Measurements from ENCODE around the gene TGFA.

The TGFA gene

DNA sequence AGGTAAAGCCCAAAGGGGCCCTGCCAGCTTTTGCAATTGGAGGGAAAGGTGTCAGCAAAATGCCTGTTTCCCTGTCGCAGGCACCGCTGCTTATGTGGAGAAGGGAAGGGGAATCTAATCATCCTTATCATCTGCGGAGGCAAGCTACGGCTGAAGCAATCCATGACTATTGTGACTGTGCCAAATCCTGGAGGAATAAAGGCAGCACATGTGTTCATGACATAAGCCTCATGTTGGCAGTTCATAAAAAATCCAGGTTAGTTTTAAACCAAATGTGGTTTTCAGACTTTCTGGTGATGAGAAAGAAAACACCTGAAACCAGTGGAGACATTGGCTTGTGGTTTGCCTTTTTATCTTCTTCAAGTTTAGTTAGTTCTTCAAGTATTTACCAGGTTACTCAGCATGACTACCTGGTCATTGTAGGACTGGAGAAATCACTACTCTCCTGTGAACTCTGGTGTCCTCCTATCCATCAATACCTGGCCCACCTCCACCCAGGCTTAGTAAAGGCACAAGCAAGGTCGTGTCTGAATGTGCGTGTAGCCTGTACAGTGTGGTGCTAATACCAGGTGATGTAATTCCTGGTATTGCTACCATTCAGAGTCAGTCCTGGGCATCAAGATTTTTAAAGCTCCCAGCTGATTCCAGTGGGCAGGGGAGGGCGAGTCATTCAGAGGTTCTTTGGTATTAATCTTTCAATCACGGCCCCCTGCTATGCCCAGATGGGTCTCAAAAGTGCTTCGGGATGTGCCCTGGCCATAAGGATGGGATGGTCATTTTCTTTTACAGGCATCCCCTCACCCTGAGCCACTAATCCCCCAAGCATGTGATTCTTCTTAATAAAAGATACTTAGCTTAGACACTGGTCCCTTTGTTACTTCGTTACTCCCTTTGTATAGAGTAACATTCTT, 96.8 kb downstream of the TGFA start:
- TF ChIP-seq, protein P1, sequence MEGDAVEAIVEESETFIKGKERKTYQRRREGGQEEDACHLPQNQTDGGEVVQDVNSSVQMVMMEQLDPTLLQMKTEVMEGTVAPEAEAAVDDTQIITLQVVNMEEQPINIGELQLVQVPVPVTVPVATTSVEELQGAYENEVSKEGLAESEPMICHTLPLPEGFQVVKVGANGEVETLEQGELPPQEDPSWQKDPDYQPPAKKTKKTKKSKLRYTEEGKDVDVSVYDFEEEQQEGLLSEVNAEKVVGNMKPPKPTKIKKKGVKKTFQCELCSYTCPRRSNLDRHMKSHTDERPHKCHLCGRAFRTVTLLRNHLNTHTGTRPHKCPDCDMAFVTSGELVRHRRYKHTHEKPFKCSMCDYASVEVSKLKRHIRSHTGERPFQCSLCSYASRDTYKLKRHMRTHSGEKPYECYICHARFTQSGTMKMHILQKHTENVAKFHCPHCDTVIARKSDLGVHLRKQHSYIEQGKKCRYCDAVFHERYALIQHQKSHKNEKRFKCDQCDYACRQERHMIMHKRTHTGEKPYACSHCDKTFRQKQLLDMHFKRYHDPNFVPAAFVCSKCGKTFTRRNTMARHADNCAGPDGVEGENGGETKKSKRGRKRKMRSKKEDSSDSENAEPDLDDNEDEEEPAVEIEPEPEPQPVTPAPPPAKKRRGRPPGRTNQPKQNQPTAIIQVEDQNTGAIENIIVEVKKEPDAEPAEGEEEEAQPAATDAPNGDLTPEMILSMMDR (conservative IDR thresholded peaks at IDR 0.05; ENCODE audit: low read depth), result no peak
- POLR2A ChIA-PET (ENCODE audit: low non-redundant PET), result no interaction called here
- no peak for DNase-seq (ENCODE audit: low spot score)
- no peak overlapping the region for H3K27ac ChIP-seq
- CTCF ChIA-PET, result interaction anchor here (0.6 kb wide), 1 partner anchor 12 kb away, joined by 3 read pairs; no protein-coding TSS in a partner anchor

DNA sequence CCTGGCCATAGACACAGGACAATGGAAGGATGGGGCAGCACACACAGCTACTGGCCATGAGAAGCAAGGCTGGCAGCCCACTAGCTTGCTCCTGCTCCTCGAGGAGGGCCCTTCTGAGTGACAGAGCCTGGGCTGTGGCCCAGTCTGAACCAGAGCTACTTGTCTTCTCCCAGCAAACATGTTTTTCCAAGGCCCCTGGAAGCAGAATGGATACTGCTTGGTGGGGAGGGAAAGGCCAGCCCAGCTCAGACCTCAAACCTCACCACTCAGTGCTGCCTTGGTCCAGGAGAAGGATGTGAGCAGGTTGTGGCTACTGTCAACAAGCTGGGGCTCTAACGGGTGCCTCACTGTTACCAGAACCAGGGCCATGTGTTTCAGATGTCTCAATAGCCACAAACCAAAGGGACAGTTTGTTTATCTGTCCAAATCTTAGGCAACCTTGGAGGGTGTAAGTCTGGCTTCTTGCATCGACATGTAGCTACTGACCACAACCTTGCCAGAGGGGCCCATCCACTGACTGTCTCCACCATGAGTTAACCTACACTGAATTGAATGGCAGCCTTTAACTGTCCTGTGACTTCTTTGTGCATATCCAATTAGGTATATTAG, 98.6 kb downstream of the TGFA start:
- no peak overlapping the region for H3K27ac ChIP-seq
- TF ChIP-seq, protein P1 (conservative IDR thresholded peaks at IDR 0.05; ENCODE audit: low read depth), result no peak
- no peak for DNase-seq (ENCODE audit: low spot score)
- POLR2A ChIA-PET (ENCODE audit: low non-redundant PET), result no interaction called here
- CTCF ChIA-PET, result interaction anchor here (1.1 kb wide), 1 partner anchor 113 kb away, joined by 3 read pairs; no protein-coding TSS in a partner anchor

DNA sequence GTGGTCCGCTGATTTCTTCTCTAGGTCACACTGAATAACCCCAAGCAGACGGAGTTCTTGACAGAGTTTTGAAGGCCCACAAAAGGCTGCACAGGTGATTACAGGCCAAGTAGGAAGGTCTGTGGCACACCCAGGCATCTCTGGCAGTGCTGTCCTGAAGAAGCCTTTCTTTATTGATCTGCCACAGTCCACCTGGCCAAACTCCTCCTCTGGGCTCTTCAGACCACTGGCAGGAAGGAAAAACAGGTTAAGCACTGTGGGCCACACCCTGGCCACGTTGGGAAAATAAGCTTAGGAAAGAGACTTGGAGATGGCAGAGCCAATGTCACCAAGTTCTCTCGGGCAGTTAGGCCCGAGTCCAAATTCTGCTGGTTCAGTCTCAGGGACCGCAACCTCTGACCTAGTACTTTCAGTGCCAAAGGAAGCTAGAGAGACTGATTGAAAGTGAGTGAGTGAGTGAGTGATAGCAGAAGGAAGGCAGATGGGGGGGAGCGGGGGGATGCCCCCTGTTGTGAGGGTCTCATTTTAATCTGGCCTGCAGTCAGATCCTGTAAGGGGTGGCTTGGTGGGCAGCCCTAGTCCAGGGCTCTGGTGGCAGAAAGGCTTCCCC, 102.9 kb downstream of the TGFA start:
- CTCF ChIA-PET, result interaction anchor here (0.7 to 1.0 kb wide), 2 partner anchors 167 to 188 kb away, joined by 4 read pairs; no protein-coding TSS in a partner anchor

DNA sequence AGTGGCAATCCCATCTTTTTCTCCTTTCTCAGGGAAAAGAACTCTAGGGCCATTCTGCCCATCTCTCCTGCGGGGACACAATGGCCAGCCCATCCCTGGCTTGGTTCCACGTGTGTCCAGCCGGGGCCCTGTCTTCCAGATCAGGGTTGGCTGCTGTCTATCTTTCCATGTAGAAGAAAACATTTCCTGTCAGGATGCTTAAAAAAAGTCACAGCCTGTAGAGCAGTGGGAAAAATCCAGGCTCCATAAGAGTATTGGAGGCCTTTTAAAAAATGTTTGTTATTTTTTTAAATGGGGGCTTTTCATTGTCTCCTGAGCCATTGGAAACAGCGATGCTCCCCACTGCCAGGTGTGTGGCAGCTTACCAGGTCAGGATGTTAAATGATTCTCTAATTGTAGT, 105.6 kb downstream of the TGFA start:
- POLR2A ChIA-PET (ENCODE audit: low non-redundant PET), result no interaction called here
- TF ChIP-seq, protein P1 (conservative IDR thresholded peaks at IDR 0.05; ENCODE audit: low read depth), result no peak
- no peak overlapping the region for H3K27ac ChIP-seq
- no peak for DNase-seq (ENCODE audit: low spot score)
- CTCF ChIA-PET, result interaction anchor here (0.7 kb wide), 1 partner anchor 70 kb away, joined by 3 read pairs; no protein-coding TSS in a partner anchor

More for the DNA sequence above, 102.9 kb downstream of the TGFA start:
- no peak for DNase-seq (ENCODE audit: low spot score)
- POLR2A ChIA-PET (ENCODE audit: low non-redundant PET), result no interaction called here
- TF ChIP-seq, protein P1 (conservative IDR thresholded peaks at IDR 0.05; ENCODE audit: low read depth), result no peak
- no peak overlapping the region for H3K27ac ChIP-seq

DNA sequence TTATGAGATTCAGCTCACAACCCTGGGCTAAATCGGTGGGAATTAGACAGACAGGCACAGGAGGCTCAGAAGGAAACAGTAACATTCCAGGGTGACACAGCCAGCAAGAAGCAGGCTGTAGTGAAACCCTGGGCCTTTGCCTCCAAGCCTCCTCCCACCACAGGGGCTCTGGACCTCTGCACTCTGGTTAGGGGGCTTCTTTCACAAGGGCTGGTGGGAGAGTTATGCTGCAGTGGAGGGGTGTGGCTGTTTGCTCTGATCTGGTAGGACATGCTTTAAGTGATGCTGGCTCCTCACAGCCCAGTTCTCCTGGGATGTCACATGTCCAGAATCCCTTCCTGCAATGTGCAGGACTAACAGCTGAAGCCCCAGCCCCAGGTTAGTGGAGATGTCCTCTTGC, 109.9 kb downstream of the TGFA start:
- POLR2A ChIA-PET (ENCODE audit: low non-redundant PET), result no interaction called here

DNA sequence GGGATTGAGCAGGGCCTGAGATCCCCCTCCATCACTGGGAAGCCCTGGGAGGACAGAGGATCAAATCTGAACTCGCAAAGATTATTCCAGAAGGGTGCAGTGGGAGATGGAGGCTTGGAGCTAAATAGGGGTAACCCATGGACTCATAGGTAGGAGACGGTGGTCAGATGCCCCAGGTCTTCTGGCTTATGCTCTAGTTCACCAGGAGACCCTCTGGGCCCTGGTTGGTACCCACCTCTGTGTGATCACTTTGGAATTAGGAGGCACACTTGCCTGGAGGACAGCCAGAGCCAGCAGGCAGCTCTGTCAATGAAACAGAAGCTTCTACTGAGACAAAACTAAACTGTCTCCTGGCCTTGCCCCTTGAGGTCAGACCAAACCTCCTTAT, 110.6 kb downstream of the TGFA start:
- DNase-seq (ENCODE audit: low spot score), result no peak
- ChIA-PET CTCF (no interaction called here), POLR2A (ENCODE audit: low non-redundant PET) (no interaction called here)
- TF ChIP-seq, protein P1 (conservative IDR thresholded peaks at IDR 0.05; ENCODE audit: low read depth), result no peak
- no peak overlapping the region for H3K27ac ChIP-seq

More for the DNA sequence above, 109.9 kb downstream of the TGFA start:
- TF ChIP-seq, protein P1 (conservative IDR thresholded peaks at IDR 0.05; ENCODE audit: low read depth), result no peak
- no peak overlapping the region for H3K27ac ChIP-seq
- DNase-seq (ENCODE audit: low spot score), result no peak
- CTCF ChIA-PET, result interaction anchor here (0.6 kb wide), 1 partner anchor 182 kb away, joined by 3 read pairs; no protein-coding TSS in a partner anchor
